Spleen (tissue), 7 donors: ENCODE results near the gene FGF2.
A peak's percentile ranks its signal among the peaks of the same experiment; 100 is the strongest.

Source experiments
- POLR2AphosphoS5 ChIP-seq, 3 donors: sonication (generic); formaldehyde crosslinking; IDR thresholded peaks; one replicate each; pipeline ENCODE4 v1.5.1; 2017; ENCODE audit warnings: antibody characterized with exemption in 3 of 3
- TF ChIP-seq, protein P1 (sequence below), 11 experiments: fragments of 200-600 bp in 7 of 11; fragments of 450-650 bp in 4 of 11; sonication (generic) in 4 of 11; IDR thresholded peaks in 8 of 11; conservative IDR thresholded peaks in 3 of 11; 1 replicate in 7 of 11; 2 replicates in 4 of 11; pipeline versions ENCODE4 v1.4.0 to v1.8.0; 2016 to 2021; ENCODE audit warnings: antibody characterized with exemption in 11 of 11, inconsistent platforms in 4 of 11, mild to moderate bottlenecking in 1 of 11
- donor health status: DM: no; HTN: no; CAD: no; lungs with moderate emphysema.
- donor health status: DM: no; HTN: no; CAD: no.
- donor health status: DM: no; HTN: no; CAD: no.

DNA sequence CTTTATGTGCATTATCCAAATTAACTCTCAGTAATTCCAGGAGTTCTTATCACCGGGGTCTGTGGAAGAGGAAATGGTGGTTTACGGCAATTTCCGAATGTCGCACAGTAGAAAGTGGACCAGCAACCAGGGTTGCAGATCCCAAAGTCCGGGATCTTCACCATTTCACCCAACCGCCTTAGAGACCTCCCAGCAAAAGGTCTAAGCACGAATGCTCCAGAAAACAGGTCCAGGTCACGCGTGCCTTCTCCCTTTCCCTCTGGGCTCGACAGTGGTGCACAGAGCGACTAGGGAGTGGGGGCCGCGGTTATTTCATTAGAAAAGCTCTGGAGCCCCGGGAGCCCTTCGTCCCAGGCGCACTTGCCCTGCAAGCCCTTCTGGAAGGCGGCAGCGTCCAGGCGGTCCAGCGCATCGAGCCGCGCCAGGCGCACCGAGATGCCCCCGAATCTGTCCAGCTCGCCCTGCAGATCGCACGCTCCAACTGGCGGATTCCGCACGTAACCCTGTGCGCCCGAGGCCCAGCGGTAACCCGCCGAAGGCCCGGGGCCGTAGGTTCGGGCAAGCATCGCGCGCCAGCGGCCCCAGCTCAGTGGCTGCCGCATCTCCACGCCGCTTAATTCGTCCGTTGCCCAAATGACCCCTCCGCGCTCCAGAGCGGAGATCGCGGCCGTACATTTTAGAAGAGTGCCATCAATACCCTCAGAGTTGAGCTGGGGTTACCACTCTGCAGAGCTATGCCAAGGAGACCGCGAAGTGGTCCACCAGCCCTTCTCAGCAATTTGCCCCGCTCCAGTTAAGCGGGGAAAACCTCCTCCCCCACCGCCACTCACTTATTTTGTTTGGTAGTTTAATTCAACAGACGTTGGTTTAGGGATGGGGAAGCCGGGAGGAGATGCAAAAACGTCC is 95.6 kb downstream of the FGF2 start, which contains the start of gene NUDT6:
- TF ChIP-seq, protein P1, sequence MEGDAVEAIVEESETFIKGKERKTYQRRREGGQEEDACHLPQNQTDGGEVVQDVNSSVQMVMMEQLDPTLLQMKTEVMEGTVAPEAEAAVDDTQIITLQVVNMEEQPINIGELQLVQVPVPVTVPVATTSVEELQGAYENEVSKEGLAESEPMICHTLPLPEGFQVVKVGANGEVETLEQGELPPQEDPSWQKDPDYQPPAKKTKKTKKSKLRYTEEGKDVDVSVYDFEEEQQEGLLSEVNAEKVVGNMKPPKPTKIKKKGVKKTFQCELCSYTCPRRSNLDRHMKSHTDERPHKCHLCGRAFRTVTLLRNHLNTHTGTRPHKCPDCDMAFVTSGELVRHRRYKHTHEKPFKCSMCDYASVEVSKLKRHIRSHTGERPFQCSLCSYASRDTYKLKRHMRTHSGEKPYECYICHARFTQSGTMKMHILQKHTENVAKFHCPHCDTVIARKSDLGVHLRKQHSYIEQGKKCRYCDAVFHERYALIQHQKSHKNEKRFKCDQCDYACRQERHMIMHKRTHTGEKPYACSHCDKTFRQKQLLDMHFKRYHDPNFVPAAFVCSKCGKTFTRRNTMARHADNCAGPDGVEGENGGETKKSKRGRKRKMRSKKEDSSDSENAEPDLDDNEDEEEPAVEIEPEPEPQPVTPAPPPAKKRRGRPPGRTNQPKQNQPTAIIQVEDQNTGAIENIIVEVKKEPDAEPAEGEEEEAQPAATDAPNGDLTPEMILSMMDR (IDR thresholded peaks at IDR 0.05 in 8 of 11, conservative IDR thresholded peaks at IDR 0.05 in 3 of 11) = no peak
- TF ChIP-seq POLR2AphosphoS5 (IDR thresholded peaks at IDR 0.05) = peak in 1 of 3 donors; percentile 54
